Naive B cell (primary cell): Measurements from ENCODE around the gene RYK. TPM values are rescaled to one million over a fixed set of nuclear protein-coding genes. Genes with fewer than 3 reads are reported as not detected.
"Not testable (repeated sequence)": the region's sequence is repeated elsewhere in the genome, so short reads cannot be mapped to it uniquely, and the experiment has no call there.

ENCODE experiments used
- ATAC-seq, 2 donors: fragments of 150-1000 bp; cut with Tn5 transposase; 2 replicates each; pipeline ENCODE4 v1.10.0; 2021; ENCODE audit warnings: low read depth in 2 of 2, mild to moderate bottlenecking in 2 of 2, moderate library complexity in 2 of 2
- DNase-seq: peaks from one replicate; pipeline ENCODE4 v3.0.0; 2022
- H3K27ac Mint-ChIP-seq, 6 donors: one replicate each; pipeline ENCODE4 v1.8.0; 2020 to 2022; ENCODE audit warnings: mild to moderate bottlenecking in 6 of 6, mixed read lengths in 6 of 6, moderate library complexity in 5 of 6, inconsistent platforms in 2 of 6
- H3K27me3 Mint-ChIP-seq, 3 donors: one replicate each; pipeline ENCODE4 v1.8.0; 2021 to 2022; ENCODE audit warnings: mixed read lengths in 3 of 3, mild to moderate bottlenecking in 1 of 3
- H3K36me3 Mint-ChIP-seq, 2 donors: one replicate each; pipeline ENCODE4 v1.8.0; 2020 to 2022; ENCODE audit warnings: mixed read lengths in 2 of 2, inconsistent platforms in 1 of 2, mild to moderate bottlenecking in 1 of 2
- H3K4me1 Mint-ChIP-seq, 3 donors: one replicate each; pipeline ENCODE4 v1.8.0; 2020 to 2022; ENCODE audit warnings: mixed read lengths in 3 of 3, inconsistent platforms in 1 of 3, mild to moderate bottlenecking in 1 of 3, moderate library complexity in 1 of 3
- H3K4me3 Mint-ChIP-seq, 8 donors: one replicate each; pipeline ENCODE4 v1.8.0; 2020 to 2022; ENCODE audit warnings: mild to moderate bottlenecking in 8 of 8, mixed read lengths in 8 of 8, moderate library complexity in 8 of 8, inconsistent platforms in 2 of 8
- H3K9me3 Mint-ChIP-seq, 7 donors: one replicate each; pipeline ENCODE4 v1.8.0; 2020 to 2022; ENCODE audit warnings: mixed read lengths in 7 of 7, mild to moderate bottlenecking in 5 of 7, inconsistent platforms in 2 of 7, moderate library complexity in 1 of 7
- polyA plus RNA-seq, 6 donors: library from polyadenylated mRNA; unstranded; fragments of 300-500 nt; fragmentation: Illumina TruSeq; gene quantifications; one replicate each; pipeline ENCODE4 v1.2.3, GENCODE V29; 2021; ENCODE audit warnings: low read depth in 6 of 6

Gene RYK
- polyA plus RNA-seq, 6 donors from 2014 or later = 3.7 to 14.2 (median 8.1) TPM

GRCh38 chr3:134279466-134279865 is 28.8 kb upstream of the RYK start:
- ATAC-seq (no peak), DNase-seq (no peak)
- Mint-ChIP-seq H3K4me1 (no peaks in the 10 kb centered on the region), H3K36me3 (peaks cover 0 to 10% of the 10 kb centered on the region in 2 donors), H3K9me3 (peaks cover 0 to 7% (median 2%) of the 10 kb centered on the region in 7 donors), H3K27me3 (peaks cover 28 to 66% (median 46%) of the 10 kb centered on the region in 3 donors), H3K27ac (no peak overlapping the region), H3K4me3 (no peak overlapping the region)

- Mint-ChIP-seq H3K27ac (no peak overlapping the region), H3K36me3 (peaks cover 0 to 14% of the 10 kb centered on the region in 2 donors), H3K4me3 (no peak overlapping the region), H3K4me1 (no peaks in the 10 kb centered on the region), H3K27me3 (peaks cover 47 to 82% (median 63%) of the 10 kb centered on the region in 3 donors), H3K9me3 (peaks cover 0 to 11% (median 5%) of the 10 kb centered on the region in 7 donors)
- ATAC-seq = no peak
- DNase-seq = no peak
Observed at GRCh38 chr3:134277066-134277660, 26.5 kb upstream of the RYK start.

GRCh38 chr3:134276086-134276485 is 25.4 kb upstream of the RYK start:
- Mint-ChIP-seq H3K4me1 (no peaks in the 10 kb centered on the region), H3K36me3 (peaks cover 0 to 14% of the 10 kb centered on the region in 2 donors), H3K4me3 (no peak overlapping the region), H3K27me3 (peaks cover 48 to 85% (median 65%) of the 10 kb centered on the region in 3 donors), H3K27ac (no peak overlapping the region), H3K9me3 (peaks cover 0 to 11% (median 4%) of the 10 kb centered on the region in 7 donors)
- DNase-seq = no peak
- no peak for ATAC-seq

- not testable (repeated sequence) for H3K27ac Mint-ChIP-seq, ATAC-seq, H3K4me3 Mint-ChIP-seq, H3K4me1 Mint-ChIP-seq, DNase-seq
- Mint-ChIP-seq H3K27me3 (peaks cover 48 to 76% (median 67%) of the 10 kb centered on the region in 3 donors), H3K36me3 (peaks cover 0 to 14% of the 10 kb centered on the region in 2 donors), H3K9me3 (peaks cover 0 to 11% (median 4%) of the 10 kb centered on the region in 7 donors)
Observed at GRCh38 chr3:134275110-134275509, 24.5 kb upstream of the RYK start.

GRCh38 chr3:134274571-134274970 is 23.9 kb upstream of the RYK start:
- DNase-seq = no peak
- no peak for ATAC-seq
- Mint-ChIP-seq H3K9me3 (peaks cover 0 to 11% (median 4%) of the 10 kb centered on the region in 7 donors), H3K36me3 (peaks cover 0 to 14% of the 10 kb centered on the region in 2 donors), H3K27me3 (peaks cover 48 to 70% (median 67%) of the 10 kb centered on the region in 3 donors), H3K27ac (no peak overlapping the region), H3K4me3 (no peak overlapping the region), H3K4me1 (no peaks in the 10 kb centered on the region)

GRCh38 chr3:134267996-134268395 is 17.3 kb upstream of the RYK start:
- no peak overlapping the region for H3K4me3 Mint-ChIP-seq
- H3K4me1 Mint-ChIP-seq = no peaks in the 10 kb centered on the region
- ATAC-seq (no peak), DNase-seq (no peak)
- H3K27me3 Mint-ChIP-seq = peaks cover 53 to 69% (median 60%) of the 10 kb centered on the region in 3 donors
- no peaks in the 10 kb centered on the region for H3K36me3 Mint-ChIP-seq
- peaks cover 0 to 7% (median under 1%) of the 10 kb centered on the region in 7 donors for H3K9me3 Mint-ChIP-seq
- H3K27ac Mint-ChIP-seq = no peak overlapping the region

GRCh38 chr3:134260987-134261386 is 10.3 kb upstream of the RYK start:
- DNase-seq = no peak

GRCh38 chr3:134258761-134259347 is 8.2 kb upstream of the RYK start:
- Mint-ChIP-seq H3K27me3 (peaks cover 6 to 45% (median 38%) of the 10 kb centered on the region in 3 donors), H3K27ac (no peak overlapping the region), H3K9me3 (no peaks in the 10 kb centered on the region), H3K4me3 (no peak overlapping the region), H3K36me3 (no peaks in the 10 kb centered on the region), H3K4me1 (peaks cover 5 to 12% (median 6%) of the 10 kb centered on the region in 3 donors)
- ATAC-seq = no peak
- DNase-seq = no peak

More at GRCh38 chr3:134260987-134261386, 10.3 kb upstream of the RYK start:
- peaks cover 19 to 66% (median 56%) of the 10 kb centered on the region in 3 donors for H3K27me3 Mint-ChIP-seq
- peaks cover 0 to 6% (median 0%) of the 10 kb centered on the region in 3 donors for H3K4me1 Mint-ChIP-seq
- ATAC-seq = no peak
- H3K4me3 Mint-ChIP-seq = no peak overlapping the region
- H3K27ac Mint-ChIP-seq = peak overlapping the region in 1 of 6 donors; percentile 10
- H3K36me3 Mint-ChIP-seq = no peaks in the 10 kb centered on the region
- no peaks in the 10 kb centered on the region for H3K9me3 Mint-ChIP-seq

GRCh38 chr3:134255404-134255803 is 4.7 kb upstream of the RYK start:
- Mint-ChIP-seq H3K36me3 (no peaks in the 10 kb centered on the region), H3K27me3 (peaks cover 0 to 19% (median 14%) of the 10 kb centered on the region in 3 donors)

GRCh38 chr3:134253475-134254226 is 3.0 kb upstream of the RYK start:
- Mint-ChIP-seq H3K27me3 (peaks cover 0 to 5% (median 3%) of the 10 kb centered on the region in 3 donors), H3K9me3 (no peaks in the 10 kb centered on the region), H3K4me3 (peak overlapping the region in 7 of 8 donors; percentile 18 to 89 (median 62)), H3K4me1 (peaks cover 20 to 32% (median 25%) of the 10 kb centered on the region in 3 donors), H3K27ac (peak overlapping the region in 3 of 6 donors; percentile 5 to 72 (median 67)), H3K36me3 (no peaks in the 10 kb centered on the region)
- no peak for DNase-seq
- no peak for ATAC-seq

More at GRCh38 chr3:134255404-134255803, 4.7 kb upstream of the RYK start:
- ATAC-seq (no peak), DNase-seq (no peak)
- Mint-ChIP-seq H3K9me3 (no peaks in the 10 kb centered on the region), H3K4me3 (peak overlapping the region in 1 of 8 donors; percentile 42), H3K4me1 (peaks cover 6 to 19% (median 10%) of the 10 kb centered on the region in 3 donors), H3K27ac (no peak overlapping the region)

- no peak for ATAC-seq
- H3K27me3 Mint-ChIP-seq = no peaks in the 10 kb centered on the region
Observed at GRCh38 chr3:134252766-134253165, 2.1 kb upstream of the RYK start.

GRCh38 chr3:134251731-134252391 is 1.2 kb upstream of the RYK start:
- Mint-ChIP-seq H3K27me3 (no peaks in the 10 kb centered on the region), H3K4me1 (peaks cover 33 to 50% (median 36%) of the 10 kb centered on the region in 3 donors), H3K9me3 (no peaks in the 10 kb centered on the region), H3K4me3 (peak overlapping the region; percentile 16 to 94 (median 78)), H3K27ac (peak overlapping the region in 3 of 6 donors; percentile 37 to 87 (median 44)), H3K36me3 (no peaks in the 10 kb centered on the region)
- no peak for DNase-seq
- ATAC-seq = no peak

More at GRCh38 chr3:134252766-134253165, 2.1 kb upstream of the RYK start:
- H3K4me3 Mint-ChIP-seq = peak overlapping the region in 3 of 8 donors; percentile 54 to 89 (median 60)
- H3K9me3 Mint-ChIP-seq = no peaks in the 10 kb centered on the region
- peak overlapping the region in 3 of 6 donors; percentile 44 to 75 (median 67) for H3K27ac Mint-ChIP-seq
- no peaks in the 10 kb centered on the region for H3K36me3 Mint-ChIP-seq
- H3K4me1 Mint-ChIP-seq = peaks cover 28 to 41% (median 31%) of the 10 kb centered on the region in 3 donors
- DNase-seq = no peak
